ENCODE results near the gene GPR142.

The GPR142 gene

DNA sequence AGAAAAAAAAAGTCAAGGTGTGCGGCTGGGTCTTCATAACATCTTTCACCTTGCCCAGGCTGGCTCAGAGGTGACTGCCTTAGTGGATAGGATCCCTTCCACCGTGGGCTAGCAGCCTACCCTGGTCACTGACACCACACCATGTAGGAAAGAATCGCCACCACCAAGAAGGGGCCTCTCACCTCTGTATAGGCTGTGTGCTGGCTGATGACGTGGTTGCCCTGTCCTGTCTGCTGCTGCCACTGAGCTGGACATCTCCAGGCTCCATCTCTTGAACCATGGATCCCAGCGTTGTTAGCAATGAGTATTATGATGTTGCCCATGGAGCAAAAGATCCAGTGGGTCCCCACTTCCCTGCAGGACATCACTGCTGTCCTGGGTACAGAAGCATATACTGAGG lies at the start of gene GPR142:
Gene GPR142 (plus strand): TSS at position 301 of the 400 bp plus-strand sequence. CDS start 2,035 bp downstream, outside the sequence.
- no peak for DNase-seq

GRCh38 chr17:74318391-74318790 lies 48.9 kb upstream of the GPR142 start:
- DNase-seq = no peak

DNA sequence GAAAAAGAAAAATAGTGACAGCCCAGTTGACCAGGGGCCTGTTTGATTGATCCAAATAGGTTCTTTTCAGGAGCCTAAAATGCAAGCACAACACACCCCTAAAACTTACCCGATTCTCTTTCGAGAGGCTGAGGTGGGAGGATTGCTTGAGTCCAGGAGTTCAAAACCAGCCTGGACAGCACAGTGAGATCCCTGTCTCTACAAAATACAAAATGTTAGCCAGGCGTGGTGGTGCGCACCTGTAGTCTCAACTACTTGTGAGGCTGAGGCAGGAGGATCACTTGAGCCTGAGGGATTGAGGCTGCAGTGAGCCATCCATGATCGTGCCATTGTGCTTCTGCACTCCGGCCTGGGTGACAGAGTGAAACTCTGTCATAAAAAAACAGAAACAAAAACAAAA lies 42.8 kb upstream of the GPR142 start:
- no peak for DNase-seq

- DNase-seq = no peak
Measured at GRCh38 chr17:74325376-74325742, 41.9 kb upstream of the GPR142 start.

- DNase-seq = peak; percentile 80
Measured at GRCh38 chr17:74325743-74326379, 41.4 kb upstream of the GPR142 start, which contains the start of gene KIF19. KIF19 (plus strand) TSS chr17:74326226; CDS start chr17:74326350, 124 bp downstream.

DNA sequence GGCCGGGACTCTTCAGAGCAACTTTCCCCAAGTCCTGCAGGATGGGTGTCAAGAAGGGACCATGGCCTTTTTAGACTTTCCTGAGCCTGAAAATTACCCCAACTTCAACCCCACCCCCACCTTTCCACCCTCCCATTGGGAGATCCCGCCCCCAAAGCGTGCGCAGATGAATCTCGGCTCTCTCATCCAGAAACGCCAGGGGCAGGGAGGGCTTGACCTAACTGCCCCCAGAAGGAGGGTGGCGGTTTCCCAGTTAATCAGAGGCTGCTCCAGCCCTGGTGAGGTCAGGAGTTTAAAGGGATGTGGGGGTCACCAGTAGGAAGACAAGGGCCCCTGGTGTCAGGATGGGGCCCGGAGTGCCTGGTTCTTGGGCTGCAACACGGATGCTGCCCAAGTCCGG lies 40.8 kb upstream of the GPR142 start:
- DNase-seq = no peak

DNA sequence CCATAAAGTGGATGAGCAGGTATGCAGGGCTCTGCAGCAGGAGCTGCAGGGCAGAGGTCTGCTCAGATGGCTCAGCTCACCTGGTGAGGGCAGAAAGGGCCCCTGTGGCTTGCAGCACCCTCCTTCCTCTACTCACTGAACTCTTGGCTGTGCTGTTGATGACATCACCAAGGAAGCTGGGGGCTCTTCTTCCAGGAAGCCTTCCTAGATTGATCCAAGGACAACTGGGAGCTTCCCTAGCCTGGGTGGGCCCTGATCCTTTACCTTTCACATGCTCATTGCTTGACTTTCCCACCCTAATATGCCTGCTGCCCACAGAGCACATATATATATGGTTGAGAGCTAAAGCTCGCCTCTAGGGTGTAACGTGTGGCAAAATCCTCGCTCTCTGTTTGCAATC lies 38.8 kb upstream of the GPR142 start:
- no peak for DNase-seq

GRCh38 chr17:74329378-74329777 lies 37.9 kb upstream of the GPR142 start:
- DNase-seq = no peak

GRCh38 chr17:74330446-74330845 lies 36.9 kb upstream of the GPR142 start:
- no peak for DNase-seq

DNA sequence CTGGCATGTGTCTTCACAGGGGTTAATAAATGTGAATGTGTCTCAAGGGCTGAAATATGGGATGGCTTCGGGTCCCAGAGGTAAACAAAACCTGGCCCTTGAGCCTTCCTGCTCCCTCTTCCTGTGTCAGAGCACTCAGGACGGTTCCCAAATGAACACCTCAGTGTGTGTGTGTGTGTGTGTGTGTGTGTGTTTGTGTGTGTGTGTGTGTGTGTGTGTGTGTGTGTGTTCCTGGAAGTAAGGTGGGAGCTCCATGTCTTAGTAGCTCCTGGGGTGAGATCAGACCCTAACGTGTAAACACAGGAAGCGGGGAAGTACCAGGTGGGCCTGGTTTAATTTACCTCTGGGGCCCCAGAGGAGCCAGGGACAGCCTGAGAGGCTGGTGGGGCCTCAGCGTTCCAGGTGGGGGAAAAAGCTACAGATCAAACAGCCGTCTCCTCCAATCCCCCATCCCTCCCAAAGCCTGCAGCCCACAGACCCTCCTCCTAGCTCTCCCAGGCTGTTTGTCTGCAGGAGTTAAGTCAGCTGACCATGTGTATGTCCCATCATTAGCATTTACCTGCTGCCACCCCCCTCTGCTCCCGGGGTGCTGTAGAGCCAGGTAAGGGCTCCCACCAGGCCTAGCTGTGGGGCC lies 35.2 kb upstream of the GPR142 start:
- DNase-seq = no peak

DNA sequence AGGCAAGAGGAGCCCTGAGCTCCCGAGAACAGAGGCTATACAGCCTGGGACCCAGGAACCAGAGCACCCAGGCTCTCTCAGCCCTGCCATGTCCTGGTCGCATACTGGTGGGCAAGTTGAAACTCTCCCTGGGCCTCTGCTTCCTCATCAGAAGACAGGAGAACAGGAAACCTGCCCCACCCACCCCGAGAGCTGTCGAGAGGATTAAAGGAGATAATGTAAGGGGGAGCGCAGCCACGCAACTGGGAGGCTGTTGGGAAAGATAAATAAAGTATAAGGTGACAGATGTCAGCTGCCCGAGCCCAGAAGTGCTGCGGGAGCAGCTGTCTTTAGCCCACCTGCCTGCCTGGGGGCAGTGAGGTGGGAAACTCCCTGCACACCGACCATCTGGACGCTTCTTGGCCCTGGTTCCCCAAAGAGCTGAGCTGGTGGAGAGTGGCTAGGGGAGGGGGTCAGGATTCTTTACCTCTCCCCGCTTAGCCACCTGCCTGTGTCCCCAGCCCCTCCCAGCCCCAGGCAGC lies 34.5 kb upstream of the GPR142 start:
- peak; percentile 78 for DNase-seq

GRCh38 chr17:74334393-74335039 lies 32.8 kb upstream of the GPR142 start:
- no peak for DNase-seq

DNA sequence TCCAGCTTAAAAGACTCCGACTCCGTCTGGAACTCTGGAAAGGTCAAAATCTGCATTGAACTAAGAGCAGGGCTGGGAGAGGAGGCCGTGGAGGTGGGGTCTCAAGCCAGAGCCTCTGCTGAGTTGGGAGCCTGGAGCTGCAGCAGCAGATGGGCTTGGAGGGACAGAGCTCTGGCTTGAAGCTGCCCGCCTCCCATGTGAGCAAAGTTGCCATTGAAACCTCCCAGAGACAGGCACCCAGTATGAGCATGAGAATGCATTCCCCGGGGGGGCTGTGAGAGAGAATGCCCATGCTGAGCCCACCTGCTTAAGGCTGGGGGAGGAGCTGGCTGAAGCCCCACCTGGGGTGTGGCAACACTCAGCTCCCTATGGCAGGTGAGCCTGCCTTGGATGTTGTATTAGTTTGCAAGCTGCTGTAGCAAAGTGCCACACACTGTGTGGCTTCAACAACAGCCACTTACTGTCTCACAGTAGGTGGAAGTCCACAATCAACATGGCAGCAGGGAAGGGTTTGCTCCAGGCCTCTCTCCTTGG lies 31.7 kb upstream of the GPR142 start:
- no peak for DNase-seq

DNA sequence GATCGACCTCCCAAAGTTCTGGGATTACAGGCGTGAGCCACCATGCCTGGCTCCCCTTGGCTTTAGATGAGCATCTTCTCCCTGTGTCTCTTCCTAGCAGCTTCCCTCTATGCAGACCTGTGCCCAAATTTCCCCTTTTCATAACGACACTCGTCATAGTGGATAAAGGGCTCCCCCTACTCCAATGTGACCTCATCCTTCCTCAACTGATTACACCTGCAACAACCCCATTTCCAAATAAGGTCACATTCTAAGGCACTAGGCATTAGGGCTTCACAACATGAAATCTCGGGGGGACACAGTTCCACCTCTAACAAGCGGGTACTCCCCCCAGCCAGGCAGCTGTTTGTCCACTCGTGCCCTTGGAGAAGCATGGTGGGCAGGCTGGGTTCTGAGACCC lies 31.0 kb upstream of the GPR142 start:
- no peak for DNase-seq

DNA sequence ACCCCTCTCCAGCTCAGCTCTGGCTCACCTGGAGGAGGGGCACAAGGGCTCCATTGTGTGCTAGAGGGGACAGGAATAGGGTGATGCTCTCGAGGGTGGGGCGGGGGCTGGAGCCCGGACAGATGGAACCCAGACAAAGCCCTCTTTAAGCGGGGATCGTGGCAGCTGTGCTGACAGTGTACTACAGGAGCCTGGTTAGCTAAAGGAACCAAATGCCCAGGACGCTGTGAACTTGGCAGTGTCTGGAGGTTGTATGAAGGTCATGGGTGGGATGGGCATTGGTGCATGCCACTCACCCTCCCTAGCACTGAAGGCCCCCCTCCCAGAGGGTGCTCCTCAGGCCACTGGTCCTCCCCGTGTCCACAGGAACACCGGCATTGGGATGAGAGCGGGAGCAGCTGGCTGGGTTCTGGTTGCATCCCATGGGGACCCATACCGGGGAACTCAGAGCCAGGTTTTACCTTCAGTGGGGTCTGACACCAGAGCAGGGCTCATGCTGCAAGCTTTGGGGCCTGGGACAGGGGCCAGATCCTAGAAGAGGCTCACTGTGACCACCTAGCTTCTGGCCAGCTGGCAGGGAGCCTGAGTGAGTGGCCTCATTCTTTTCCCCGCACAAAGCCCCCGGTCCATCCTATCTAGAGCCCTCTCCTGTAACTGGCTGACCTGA lies 29.3 kb upstream of the GPR142 start:
- DNase-seq = peak; percentile 52

- DNase-seq = peak; percentile 68
Measured at GRCh38 chr17:74339537-74340195, 27.6 kb upstream of the GPR142 start.

DNA sequence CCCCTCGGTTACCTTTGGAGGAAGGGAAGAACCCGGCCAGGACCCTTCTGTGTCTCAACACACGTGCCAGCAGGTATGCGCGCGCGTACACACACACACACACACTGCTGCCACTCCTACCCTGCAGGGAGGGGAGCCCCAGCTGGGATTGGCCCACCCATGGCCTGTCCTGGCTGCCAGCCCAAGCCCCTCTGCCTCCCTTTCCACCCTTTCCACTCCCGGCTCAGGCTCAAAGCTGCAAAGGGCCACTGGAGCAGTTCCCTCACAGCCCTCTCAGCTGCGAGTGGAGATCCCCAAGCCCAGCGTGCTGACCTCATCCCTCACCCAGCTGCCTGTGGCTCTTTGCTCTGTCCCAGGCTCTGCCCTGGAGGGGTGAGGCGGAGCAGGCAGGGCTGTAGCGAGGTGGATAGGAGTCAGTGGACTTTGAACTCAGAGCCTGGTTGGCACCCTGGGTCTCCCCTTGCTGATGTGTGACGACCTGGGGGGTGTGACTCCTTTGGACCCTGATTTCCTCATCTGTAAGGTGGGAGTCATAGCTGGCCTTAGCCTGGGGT lies 26.8 kb upstream of the GPR142 start:
- DNase-seq = no peak

DNA sequence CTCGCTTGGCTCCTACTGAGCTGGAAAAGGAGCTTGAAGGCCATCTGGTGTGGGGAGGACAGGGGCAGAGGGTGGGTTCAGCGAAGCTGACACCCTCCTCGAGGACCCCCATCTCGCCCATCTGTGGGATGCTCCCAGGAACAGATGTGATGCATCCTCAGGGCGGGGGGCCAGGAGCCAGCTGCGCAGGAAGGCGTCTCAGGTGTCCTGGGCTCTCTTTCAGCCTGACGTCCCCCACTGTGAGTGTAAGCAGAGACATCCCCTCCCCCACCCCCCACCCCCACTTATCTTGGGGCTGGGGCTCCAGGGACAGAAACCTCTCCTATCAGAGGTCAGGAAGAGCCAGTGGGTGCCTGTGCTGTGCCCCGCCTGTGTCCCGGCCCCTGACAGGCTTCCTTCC lies 25.1 kb upstream of the GPR142 start:
- no peak for DNase-seq

DNA sequence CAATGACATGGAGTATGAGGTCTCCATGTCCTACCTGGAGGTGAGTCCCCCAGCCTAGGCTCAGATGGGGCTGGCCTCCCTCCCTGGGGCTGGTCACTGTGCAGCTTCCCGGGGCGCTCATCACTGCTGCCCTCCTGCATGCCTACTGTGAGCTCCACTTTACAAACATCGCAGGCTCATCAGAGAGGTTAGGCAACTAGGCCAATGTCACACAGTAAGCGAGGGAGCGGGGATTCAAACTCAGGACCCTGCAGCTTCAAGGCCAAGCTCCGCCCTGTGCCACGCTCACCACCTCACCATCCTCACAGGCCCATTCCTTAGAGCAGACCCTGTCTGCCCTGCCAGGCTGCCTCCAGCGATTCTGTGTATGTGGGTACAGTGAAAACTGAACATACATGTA lies 24.2 kb upstream of the GPR142 start:
- DNase-seq = no peak

- no peak for DNase-seq
Measured at GRCh38 chr17:74343526-74344284, 23.6 kb upstream of the GPR142 start.

- DNase-seq = no peak
Measured at GRCh38 chr17:74344658-74345057, 22.6 kb upstream of the GPR142 start.

All from NCI-H774 (cell line).